ENCODE results near the gene SENP8. TPM values are rescaled to one million over a fixed set of nuclear protein-coding genes. Genes with fewer than 3 reads are reported as not detected.
A peak's percentile ranks its signal among the peaks of the same experiment; 100 is the strongest.
"Not testable (repeated sequence)": the region's sequence is repeated elsewhere in the genome, so short reads cannot be mapped to it uniquely, and the experiment has no call there.

Gene SENP8
- total RNA-seq (2021) = 2.0 and 2.8 TPM in 2 replicates
- Bru-seq, nascent RNA = percentile 55 among the genes with signal in this experiment
- BruChase-seq, experiment 1, labeled RNA remaining after a 2-hour chase = percentile 45 among the genes with signal in this experiment
- percentile 41 among the genes with signal in this experiment for BruChase-seq, experiment 2, labeled RNA remaining after a 6-hour chase
- long read RNA-seq, full-length matches to known transcripts = 4 of 7 reads
- long read RNA-seq, partial matches to known transcripts = 0 of 7 reads
- long read RNA-seq, other reads (novel, unspliced or antisense) = 3 of 7 reads

GRCh38 chr15:72118017-72118978 is at the start of gene SENP8, which contains the start of gene MYO9A:
TSS of gene SENP8 (plus strand) at chr15:72118403. CDS start at chr15:72139624, 21,221 bp downstream.
TSS of gene MYO9A (minus strand) at chr15:72118150. CDS start at chr15:72046563, 71,587 bp downstream.
- Histone ChIP-seq H3K27me3 (replicated peaks; ENCODE audit: insufficient read depth, low read depth, low read length, poor library complexity) (no peaks in the 10 kb centered on the region), H3K36me3 (ENCODE audit: insufficient read depth, low read length, poor library complexity, severe bottlenecking) (no peaks in the 10 kb centered on the region), H3K4me1 (ENCODE audit: insufficient read depth, low read length, poor library complexity, severe bottlenecking) (peaks cover 9% of the 10 kb centered on the region), H3K4me3 (ENCODE audit: low read depth, low read length, poor library complexity, severe bottlenecking) (peak within 1 kb of the TSS; percentile 94), H3K27ac (ENCODE audit: low read depth, low read length, poor library complexity, severe bottlenecking) (peak within 1 kb of the TSS; percentile 94), H3K9me3 (ENCODE audit: low read depth, low read length, poor library complexity, severe bottlenecking) (no peaks in the 10 kb centered on the region)
- no peak for TF ChIP-seq CTCF (conservative IDR thresholded peaks at IDR 0.05; ENCODE audit: low read depth, low read length)
- no peak for TF ChIP-seq EZH2 (IDR thresholded peaks at IDR 0.05; ENCODE audit: borderline replicate concordance, low read depth, low read length, poor library complexity, severe bottlenecking)
- DNase-seq (ENCODE audit: low spot score) = peak; percentile 99
- BruUV-seq (replicated peaks) = no TSS peak
- CTCF ChIA-PET = interaction anchor here (0.5 to 0.7 kb wide), 6 partner anchors 10 to 485 kb away, joined by 3 to 8 read pairs (median 4); no protein-coding TSS in a partner anchor
- POLR2A ChIA-PET (ENCODE audit: low non-redundant PET) = no interaction called here
- intact Hi-C loops (cut with micrococcal nuclease; ENCODE audit: unreplicated experiment) = no loop called here

GRCh38 chr15:72068856-72069255 is 49.3 kb upstream of the SENP8 start:
- Histone ChIP-seq H3K9me3 (ENCODE audit: low read depth, low read length, poor library complexity, severe bottlenecking) (no peaks in the 10 kb centered on the region), H3K4me3 (ENCODE audit: low read depth, low read length, poor library complexity, severe bottlenecking) (no peak overlapping the region), H3K36me3 (ENCODE audit: insufficient read depth, low read length, poor library complexity, severe bottlenecking) (no peaks in the 10 kb centered on the region), H3K27me3 (replicated peaks; ENCODE audit: insufficient read depth, low read depth, low read length, poor library complexity) (no peaks in the 10 kb centered on the region), H3K27ac (ENCODE audit: low read depth, low read length, poor library complexity, severe bottlenecking) (no peak overlapping the region), H3K4me1 (ENCODE audit: insufficient read depth, low read length, poor library complexity, severe bottlenecking) (no peaks in the 10 kb centered on the region)
- TF ChIP-seq CTCF (conservative IDR thresholded peaks at IDR 0.05; ENCODE audit: low read depth, low read length) = no peak
- no peak for TF ChIP-seq EZH2 (IDR thresholded peaks at IDR 0.05; ENCODE audit: borderline replicate concordance, low read depth, low read length, poor library complexity, severe bottlenecking)
- intact Hi-C loops (cut with micrococcal nuclease; ENCODE audit: unreplicated experiment) = no loop called here
- no TSS peak for BruUV-seq (replicated peaks)
- POLR2A ChIA-PET (ENCODE audit: low non-redundant PET) = interaction anchor here (0.6 kb wide), 1 partner anchor 60 kb away, joined by 4 read pairs; no protein-coding TSS in a partner anchor
- CTCF ChIA-PET = no interaction called here
- no peak for DNase-seq (ENCODE audit: low spot score)

- DNase-seq (ENCODE audit: low spot score) = no peak
- ChIA-PET CTCF (no interaction called here), POLR2A (ENCODE audit: low non-redundant PET) (no interaction called here)
- Histone ChIP-seq H3K36me3 (ENCODE audit: insufficient read depth, low read length, poor library complexity, severe bottlenecking) (no peaks in the 10 kb centered on the region), H3K9me3 (ENCODE audit: low read depth, low read length, poor library complexity, severe bottlenecking) (no peaks in the 10 kb centered on the region), H3K4me3 (ENCODE audit: low read depth, low read length, poor library complexity, severe bottlenecking) (no peak overlapping the region), H3K4me1 (ENCODE audit: insufficient read depth, low read length, poor library complexity, severe bottlenecking) (no peaks in the 10 kb centered on the region), H3K27ac (ENCODE audit: low read depth, low read length, poor library complexity, severe bottlenecking) (no peak overlapping the region), H3K27me3 (replicated peaks; ENCODE audit: insufficient read depth, low read depth, low read length, poor library complexity) (no peaks in the 10 kb centered on the region)
- no TSS peak for BruUV-seq (replicated peaks)
- intact Hi-C loops (cut with micrococcal nuclease; ENCODE audit: unreplicated experiment) = no loop called here
- TF ChIP-seq CTCF (conservative IDR thresholded peaks at IDR 0.05; ENCODE audit: low read depth, low read length) (no peak), EZH2 (IDR thresholded peaks at IDR 0.05; ENCODE audit: borderline replicate concordance, low read depth, low read length, poor library complexity, severe bottlenecking) (no peak)
These were observed 47.3 kb upstream of the SENP8 start for GRCh38 chr15:72070817-72071447.

- CTCF ChIA-PET = not testable (repeated sequence)
These were observed 46.8 kb upstream of the SENP8 start for GRCh38 chr15:72071448-72071825.

More at GRCh38 chr15:72071448-72071825, 46.8 kb upstream of the SENP8 start:
- H3K9me3 ChIP-seq (ENCODE audit: low read depth, low read length, poor library complexity, severe bottlenecking); H3K27ac ChIP-seq (ENCODE audit: low read depth, low read length, poor library complexity, severe bottlenecking); POLR2A ChIA-PET (ENCODE audit: low non-redundant PET); H3K36me3 ChIP-seq (ENCODE audit: insufficient read depth, low read length, poor library complexity, severe bottlenecking); BruUV-seq (replicated peaks); DNase-seq (ENCODE audit: low spot score); H3K4me1 ChIP-seq (ENCODE audit: insufficient read depth, low read length, poor library complexity, severe bottlenecking); H3K4me3 ChIP-seq (ENCODE audit: low read depth, low read length, poor library complexity, severe bottlenecking); H3K27me3 ChIP-seq (replicated peaks; ENCODE audit: insufficient read depth, low read depth, low read length, poor library complexity); intact Hi-C loops (cut with micrococcal nuclease; ENCODE audit: unreplicated experiment): not testable (repeated sequence)

Data from A673 (cell line).